Anterior cingulate cortex (tissue), 58 donors: ENCODE data around the gene SEC63.
"Not testable (repeated sequence)": the region's sequence is repeated elsewhere in the genome, so short reads cannot be mapped to it uniquely, and the experiment has no call there.

Source experiments
- DNase-seq, 58 donors: peaks; one replicate each; lab custom pipeline; 2025; lab: John Stamatoyannopoulos, UW

The SEC63 gene

GRCh38 chr6:107934229-107934628, 23.8 kb downstream of the SEC63 start:
- not testable (repeated sequence) for DNase-seq

- DNase-seq = no peak
Observed at GRCh38 chr6:107932580-107932979, 25.4 kb downstream of the SEC63 start.

- no peak for DNase-seq
Observed at GRCh38 chr6:107931894-107932293, 26.1 kb downstream of the SEC63 start.

DNA sequence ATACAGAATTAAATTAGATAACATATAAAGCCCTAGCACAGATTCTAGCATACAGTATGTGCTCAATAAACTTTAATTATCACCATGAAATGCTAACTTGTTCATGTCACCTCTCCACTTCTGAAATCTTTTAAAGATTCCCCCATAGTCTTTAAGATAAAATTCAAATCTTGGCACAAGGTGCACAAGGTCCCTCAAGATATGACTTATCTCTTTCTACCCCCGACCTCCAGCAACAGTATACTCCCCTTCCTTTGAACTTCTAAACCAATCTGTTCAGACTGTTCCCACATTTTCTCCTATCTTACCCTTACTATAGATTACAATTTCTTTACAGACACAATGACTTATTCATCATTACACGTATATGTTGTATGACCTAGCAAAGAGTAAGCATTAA, 29.0 kb downstream of the SEC63 start:
- DNase-seq = no peak

DNA sequence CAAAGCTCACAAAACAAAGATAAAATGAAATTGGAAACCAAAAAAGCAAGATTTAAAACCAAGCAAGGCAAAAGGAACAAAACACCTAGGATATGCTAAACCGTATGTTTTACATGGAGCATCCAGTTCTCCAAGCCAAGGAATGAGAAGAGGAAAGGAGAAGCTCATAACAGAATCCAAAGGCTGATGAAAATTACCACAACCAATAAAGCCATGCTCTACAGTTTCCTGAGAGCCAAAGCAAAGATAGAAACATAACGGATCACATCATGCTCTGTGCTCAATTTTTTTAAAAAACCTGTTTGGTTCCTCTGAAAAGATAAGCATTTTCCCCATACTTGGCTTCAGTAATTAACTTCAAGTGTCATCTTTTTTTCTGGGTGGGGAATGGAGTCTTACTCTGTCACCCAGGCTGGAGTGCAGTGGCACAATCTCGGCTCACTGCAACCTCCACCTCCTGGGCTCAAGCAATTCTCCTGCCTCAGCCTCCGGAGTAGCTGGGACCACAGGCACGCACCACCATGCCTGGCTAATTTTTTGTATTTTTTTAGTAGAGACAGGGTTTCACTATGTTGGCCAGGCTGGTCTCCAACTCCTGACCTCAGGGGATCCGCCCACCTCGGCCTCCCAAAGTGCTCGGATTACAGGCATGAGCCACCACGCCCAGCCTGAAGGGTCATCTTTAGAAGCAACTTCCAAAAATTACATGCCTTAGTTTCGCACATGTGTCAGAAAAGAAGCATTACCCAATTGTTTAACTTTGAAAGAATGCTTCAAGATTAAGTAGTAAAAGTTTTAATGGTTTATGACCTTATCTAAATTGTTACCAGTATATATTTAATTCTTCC, 31.1 kb downstream of the SEC63 start:
- DNase-seq = not testable (repeated sequence)

DNA sequence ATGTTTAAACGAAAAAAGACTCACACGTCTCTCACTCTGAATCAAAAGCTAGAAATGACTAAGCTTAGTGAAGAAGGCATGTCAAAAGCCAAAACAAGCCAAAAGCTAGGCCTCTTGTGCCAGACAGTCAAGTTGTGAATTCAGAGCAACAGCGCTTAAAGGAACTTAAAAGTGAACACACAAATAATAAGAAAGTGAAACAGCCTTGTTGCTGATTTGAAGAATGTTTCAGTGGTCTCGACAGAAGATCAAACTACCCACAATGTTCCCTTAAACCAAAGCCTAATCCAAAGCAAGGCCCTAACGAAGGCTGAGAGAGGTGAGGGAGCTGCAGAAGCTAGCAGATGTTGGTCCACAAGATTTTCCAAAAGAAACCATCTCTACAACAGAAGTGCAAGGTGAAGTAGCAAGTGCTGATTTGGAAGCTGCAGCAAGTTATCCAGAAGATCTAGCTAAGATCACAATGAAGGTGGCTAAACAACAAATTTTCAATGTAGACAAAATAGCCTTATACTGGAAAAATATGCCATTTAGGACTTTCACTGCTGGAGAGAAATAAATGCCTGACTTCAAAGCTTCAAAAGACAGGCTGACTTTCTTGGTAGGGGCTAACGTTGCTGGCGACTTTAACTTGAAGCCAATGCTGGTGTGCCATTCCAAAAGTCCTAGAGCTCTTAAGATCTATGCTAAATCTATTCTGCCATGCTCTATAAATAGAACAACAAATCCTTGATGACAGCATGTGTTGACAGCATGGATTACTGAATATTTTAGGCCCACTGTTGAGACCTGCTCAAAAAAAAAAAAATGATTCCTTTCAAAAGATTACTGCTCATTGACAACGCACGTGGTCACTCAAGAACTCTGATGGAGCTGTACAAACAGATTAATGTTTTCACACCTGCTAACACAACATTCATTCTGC, 40.3 kb downstream of the SEC63 start:
- DNase-seq = no peak

GRCh38 chr6:107916961-107917360, 41.0 kb downstream of the SEC63 start:
- not testable (repeated sequence) for DNase-seq

- DNase-seq = no peak
Observed at GRCh38 chr6:107911692-107912091, 46.3 kb downstream of the SEC63 start.

DNA sequence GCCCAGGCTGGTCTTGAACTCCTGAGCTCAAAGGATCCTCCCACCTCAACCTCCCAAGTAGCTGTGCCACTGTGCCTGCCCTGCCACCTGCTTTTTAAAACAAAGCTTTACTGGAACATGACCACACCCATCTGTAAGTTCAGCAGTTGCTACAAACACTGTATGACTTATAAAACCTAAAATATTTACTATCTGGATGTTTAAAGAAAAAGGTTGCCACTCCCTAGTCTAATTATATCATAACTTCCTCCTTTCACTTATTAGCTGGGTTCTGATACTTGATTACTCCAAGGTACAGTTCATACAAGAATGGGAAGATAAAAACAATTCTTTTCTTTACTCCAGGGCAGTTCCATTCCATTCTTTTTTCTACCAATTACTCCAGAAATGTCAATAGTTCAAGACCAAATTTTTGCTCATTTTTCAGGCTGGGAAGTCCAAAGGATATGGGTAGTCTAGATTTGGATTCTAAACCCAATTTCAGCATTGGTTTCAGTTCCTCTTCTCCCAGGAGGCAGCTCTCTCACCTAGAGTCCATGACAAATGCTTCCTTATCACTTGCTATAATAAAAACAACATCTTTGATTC, 63.1 kb downstream of the SEC63 start:
- DNase-seq = no peak

DNA sequence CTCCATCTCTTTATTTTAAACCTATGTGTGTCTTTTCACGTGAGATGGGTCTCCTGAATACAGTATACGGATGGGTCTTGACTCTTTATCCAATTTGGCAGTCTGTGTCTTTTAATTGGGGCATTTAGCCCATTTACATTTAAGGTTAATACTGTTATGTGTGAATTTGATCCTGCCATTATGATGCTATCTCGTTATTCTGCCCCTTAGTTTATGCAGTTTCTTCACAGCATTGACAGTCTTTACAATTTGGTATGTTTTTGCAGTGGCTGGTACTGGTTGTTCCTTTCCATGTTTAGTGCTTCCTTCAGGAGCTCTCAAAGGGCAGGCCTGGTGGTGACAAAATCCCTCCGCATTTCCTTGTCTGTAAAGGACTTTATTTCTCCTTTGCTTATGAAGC, 67.6 kb downstream of the SEC63 start:
- DNase-seq = not testable (repeated sequence)

DNA sequence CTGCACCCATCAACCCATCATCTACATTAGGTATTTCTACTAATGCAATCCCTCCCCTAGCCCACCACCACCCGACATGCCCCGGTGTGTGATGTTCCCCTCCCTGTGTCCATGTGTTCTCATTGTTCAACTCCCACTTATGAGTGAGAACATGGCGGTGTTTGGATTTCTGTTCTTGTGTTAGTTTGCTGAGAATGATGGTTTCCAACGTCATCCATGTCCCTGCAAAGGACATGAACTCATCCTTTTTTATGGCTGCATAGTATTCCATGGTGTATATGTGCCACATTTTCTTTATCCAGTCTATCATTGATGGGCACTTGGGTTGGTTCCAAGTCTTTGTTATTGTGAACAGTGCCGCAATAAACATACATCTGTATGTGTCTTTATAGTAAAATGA, 72.1 kb downstream of the SEC63 start:
- not testable (repeated sequence) for DNase-seq

DNA sequence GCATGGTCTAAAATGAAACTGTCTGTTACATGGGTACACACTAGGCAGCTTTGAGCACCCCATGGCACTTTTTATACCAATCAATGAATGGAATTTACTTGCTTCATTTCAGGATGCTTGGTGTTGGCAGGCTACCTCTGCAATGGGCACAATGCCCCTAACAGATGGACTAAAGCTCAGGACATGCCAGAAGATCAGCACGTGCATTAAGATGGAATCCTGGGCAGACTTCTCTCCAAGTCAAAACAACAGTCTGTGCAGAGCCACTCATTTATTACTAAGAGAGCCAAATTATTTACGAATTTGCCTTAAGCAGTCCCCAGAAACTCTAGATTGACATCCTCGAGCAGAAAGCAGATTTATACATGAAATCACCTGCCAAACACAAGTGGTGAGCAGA, 78.1 kb downstream of the SEC63 start:
- no peak for DNase-seq

DNA sequence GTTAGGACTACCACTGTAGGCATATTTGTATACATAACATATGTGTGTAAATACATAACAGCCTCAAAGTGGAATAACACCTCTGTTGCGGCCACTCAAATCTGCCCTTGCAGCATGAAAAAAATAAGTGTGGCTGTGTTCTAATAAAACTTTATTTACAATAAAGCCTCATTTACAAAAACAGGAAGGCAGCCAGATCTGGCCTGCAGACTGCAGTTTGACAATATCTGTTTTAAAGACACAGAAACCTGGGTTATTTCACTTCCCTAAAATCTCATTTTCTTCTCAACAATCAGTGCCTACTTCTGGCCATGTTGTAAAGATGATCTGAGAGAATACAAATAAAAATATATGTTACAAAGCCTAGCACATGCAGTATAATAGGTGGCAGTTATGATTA, 80.0 kb downstream of the SEC63 start:
- no peak for DNase-seq

DNA sequence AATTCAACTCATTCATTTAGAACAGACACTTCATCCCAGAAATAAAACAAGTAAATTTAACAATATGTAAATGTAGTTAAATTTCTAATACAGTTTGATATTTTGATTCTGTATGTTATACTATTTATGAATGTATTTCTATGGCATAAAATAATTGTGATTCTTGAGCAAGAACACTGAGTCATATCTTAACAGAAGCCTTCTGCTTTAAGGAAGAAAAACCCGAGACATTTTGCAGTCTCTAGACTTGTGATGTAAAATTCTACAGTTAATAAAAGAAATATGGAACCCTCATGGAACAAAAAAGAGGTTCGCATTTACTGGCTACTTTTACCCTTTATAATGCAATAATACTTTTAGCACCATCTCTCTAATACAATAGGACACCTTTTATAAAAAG, 86.0 kb downstream of the SEC63 start:
- no peak for DNase-seq

DNA sequence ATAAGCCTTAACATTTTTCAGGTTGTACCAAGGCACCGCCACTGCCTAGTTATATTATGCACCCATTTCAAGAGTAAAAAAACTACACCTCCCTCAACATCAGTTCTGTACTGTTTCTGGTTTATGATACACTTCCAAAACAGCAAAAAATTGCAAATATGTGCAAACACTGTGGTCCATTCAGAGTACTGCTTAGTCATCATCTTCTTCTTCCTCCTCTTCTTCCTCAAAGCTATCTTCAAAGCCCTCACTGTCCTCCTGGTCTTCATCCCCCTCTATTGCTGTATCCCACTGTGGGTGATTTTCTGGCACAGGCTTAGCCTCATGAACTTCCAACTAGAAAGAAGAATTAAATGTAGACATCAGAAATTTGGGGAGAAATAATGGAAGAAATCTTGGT, 86.5 kb downstream of the SEC63 start:
- DNase-seq = not testable (repeated sequence)

- no peak for DNase-seq
Observed at GRCh38 chr6:107871016-107871415, 87.0 kb downstream of the SEC63 start.

GRCh38 chr6:107870381-107870780, 87.6 kb downstream of the SEC63 start:
- no peak for DNase-seq

GRCh38 chr6:107869871-107870270, 88.1 kb downstream of the SEC63 start:
- DNase-seq = no peak

- DNase-seq = no peak
Observed at GRCh38 chr6:107868867-107869611, 89.0 kb downstream of the SEC63 start.

- no peak for DNase-seq
Observed at GRCh38 chr6:107867302-107867615, 90.7 kb downstream of the SEC63 start.
